GM04504 (cell line): ENCODE results near the gene ATP9B.

Experiments
- DNase-seq: peaks from one replicate; pipeline ENCODE4 v3.0.0-alpha.2; 2012; ENCODE audit warnings: low read depth

ATP9B gene

GRCh38 chr18:79329786-79330185, 260.6 kb downstream of the ATP9B start:
- DNase-seq, result no peak

- DNase-seq, result no peak
These were observed 263.5 kb downstream of the ATP9B start for GRCh38 chr18:79332646-79333045.

- no peak for DNase-seq
These were observed 263.9 kb downstream of the ATP9B start for GRCh38 chr18:79333046-79333445.

GRCh38 chr18:79334496-79335233, 265.5 kb downstream of the ATP9B start:
- DNase-seq, result no peak

- no peak for DNase-seq
These were observed 266.7 kb downstream of the ATP9B start for GRCh38 chr18:79335833-79336360.

- DNase-seq, result no peak
These were observed 267.5 kb downstream of the ATP9B start for GRCh38 chr18:79336556-79337142.

- DNase-seq, result no peak
These were observed 268.0 kb downstream of the ATP9B start for GRCh38 chr18:79337184-79337583.

GRCh38 chr18:79337620-79338019, 268.4 kb downstream of the ATP9B start:
- no peak for DNase-seq

GRCh38 chr18:79339094-79339908, 270.1 kb downstream of the ATP9B start:
- DNase-seq, result no peak

- no peak for DNase-seq
These were observed 274.5 kb downstream of the ATP9B start for GRCh38 chr18:79343567-79344207.

- DNase-seq, result no peak
These were observed 275.0 kb downstream of the ATP9B start for GRCh38 chr18:79344208-79344581.

GRCh38 chr18:79345366-79345765, 276.2 kb downstream of the ATP9B start:
- no peak for DNase-seq

- DNase-seq, result no peak
These were observed 276.8 kb downstream of the ATP9B start for GRCh38 chr18:79345981-79346380.

- no peak for DNase-seq
These were observed 278.9 kb downstream of the ATP9B start for GRCh38 chr18:79348066-79348465.

- DNase-seq, result no peak
These were observed 283.2 kb downstream of the ATP9B start for GRCh38 chr18:79352432-79352831.

GRCh38 chr18:79353267-79353666, 284.1 kb downstream of the ATP9B start:
- DNase-seq, result no peak

- no peak for DNase-seq
These were observed 285.2 kb downstream of the ATP9B start for GRCh38 chr18:79354350-79354749.

GRCh38 chr18:79355433-79356335, 286.5 kb downstream of the ATP9B start:
- no peak for DNase-seq

- DNase-seq, result no peak
These were observed 287.2 kb downstream of the ATP9B start for GRCh38 chr18:79356435-79356834.

GRCh38 chr18:79360933-79361332, 291.7 kb downstream of the ATP9B start:
- DNase-seq, result no peak
